ENCODE measurements around the gene SHOX. TPM values are rescaled to one million over a fixed set of nuclear protein-coding genes. Genes with fewer than 3 reads are reported as not detected.

The SHOX gene
- total RNA-seq, 1 experiment from 2014 or later, result not detected

DNA sequence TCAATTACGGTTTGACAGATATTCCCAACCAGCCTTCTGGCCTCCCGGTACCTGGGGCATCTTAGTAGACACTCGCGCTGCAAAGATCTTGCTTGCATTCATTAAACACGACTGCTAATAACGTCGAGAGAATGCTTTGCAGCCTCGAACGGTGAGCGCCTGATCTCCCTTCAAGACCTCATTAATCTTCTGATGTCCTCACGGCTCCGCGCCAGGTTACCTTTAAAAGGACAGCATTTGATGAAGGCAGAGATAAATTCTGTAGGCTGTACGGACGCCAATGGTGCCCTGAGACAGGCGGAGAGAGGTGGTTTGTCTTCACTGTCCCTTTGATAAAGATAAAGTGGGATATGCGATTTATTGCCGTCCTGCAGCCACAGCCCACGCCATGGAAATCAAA, 64.2 kb downstream of the SHOX start:
- no peaks in the 10 kb centered on the region for H3K36me3 ChIP-seq (ENCODE audit: low read depth)
- peaks cover 4% of the 10 kb centered on the region; the same call in 1 of the 2 replicates for H3K27me3 ChIP-seq (ENCODE audit: insufficient read depth, low read depth)
- no peak overlapping the region for H2AFZ ChIP-seq
- H3K27ac ChIP-seq, result no peak overlapping the region
- H3K4me1 ChIP-seq (replicated peaks; ENCODE audit: insufficient read depth), result no peaks in the 10 kb centered on the region
- no peak for TF ChIP-seq EZH2 (IDR thresholded peaks at IDR 0.05; ENCODE audit: low read depth)
- TF ChIP-seq, protein P1, sequence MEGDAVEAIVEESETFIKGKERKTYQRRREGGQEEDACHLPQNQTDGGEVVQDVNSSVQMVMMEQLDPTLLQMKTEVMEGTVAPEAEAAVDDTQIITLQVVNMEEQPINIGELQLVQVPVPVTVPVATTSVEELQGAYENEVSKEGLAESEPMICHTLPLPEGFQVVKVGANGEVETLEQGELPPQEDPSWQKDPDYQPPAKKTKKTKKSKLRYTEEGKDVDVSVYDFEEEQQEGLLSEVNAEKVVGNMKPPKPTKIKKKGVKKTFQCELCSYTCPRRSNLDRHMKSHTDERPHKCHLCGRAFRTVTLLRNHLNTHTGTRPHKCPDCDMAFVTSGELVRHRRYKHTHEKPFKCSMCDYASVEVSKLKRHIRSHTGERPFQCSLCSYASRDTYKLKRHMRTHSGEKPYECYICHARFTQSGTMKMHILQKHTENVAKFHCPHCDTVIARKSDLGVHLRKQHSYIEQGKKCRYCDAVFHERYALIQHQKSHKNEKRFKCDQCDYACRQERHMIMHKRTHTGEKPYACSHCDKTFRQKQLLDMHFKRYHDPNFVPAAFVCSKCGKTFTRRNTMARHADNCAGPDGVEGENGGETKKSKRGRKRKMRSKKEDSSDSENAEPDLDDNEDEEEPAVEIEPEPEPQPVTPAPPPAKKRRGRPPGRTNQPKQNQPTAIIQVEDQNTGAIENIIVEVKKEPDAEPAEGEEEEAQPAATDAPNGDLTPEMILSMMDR (conservative IDR thresholded peaks at IDR 0.05), result no peak
- no peaks in the 10 kb centered on the region for H3K79me2 ChIP-seq (ENCODE audit: low read depth)
- H3K4me3 ChIP-seq, result no peak overlapping the region
- no peaks in the 10 kb centered on the region for H3F3A ChIP-seq (ENCODE audit: insufficient read depth, low read depth)
- ChIA-PET CTCF (no interaction called here), POLR2A (ENCODE audit: unreplicated experiment) (no interaction called here)
- H3K4me2 ChIP-seq, result no peak overlapping the region
- H4K20me1 ChIP-seq (ENCODE audit: insufficient read depth), result no peaks in the 10 kb centered on the region
- no TSS peak for BruUV-seq (replicated peaks)
- DNase-seq, result no peak
- H3K9me3 ChIP-seq (ENCODE audit: insufficient read depth, low read depth), result no peaks in the 10 kb centered on the region
- no peaks in the 10 kb centered on the region for H3K9me2 ChIP-seq (ENCODE audit: insufficient read depth)
- intact Hi-C loops (cut with micrococcal nuclease; ENCODE audit: unreplicated experiment), result no loop called here

DNA sequence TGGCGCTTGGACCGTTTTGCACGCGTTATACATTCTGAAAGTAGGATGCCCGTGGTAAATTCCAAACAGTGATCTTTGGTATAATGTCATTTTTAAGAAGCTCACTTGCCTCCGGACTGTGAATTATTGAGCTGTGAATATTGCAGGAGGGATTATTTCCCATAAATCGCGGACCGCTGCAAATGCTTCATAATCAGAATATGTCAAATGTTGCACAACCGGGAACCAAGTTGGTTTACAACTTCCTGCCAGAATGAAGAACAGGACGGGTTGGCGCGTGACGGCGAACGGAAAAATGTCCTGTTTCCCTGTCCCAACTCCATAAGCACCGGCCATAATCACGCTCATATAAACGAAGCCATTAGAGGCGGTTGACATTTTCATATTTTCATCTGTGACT, 67.6 kb downstream of the SHOX start:
- Histone ChIP-seq H3K9me3 (ENCODE audit: insufficient read depth, low read depth) (no peaks in the 10 kb centered on the region), H3K79me2 (ENCODE audit: low read depth) (no peaks in the 10 kb centered on the region), H3K9me2 (ENCODE audit: insufficient read depth) (no peaks in the 10 kb centered on the region), H3K27me3 (ENCODE audit: insufficient read depth, low read depth) (peaks cover 4% of the 10 kb centered on the region; the same call in 1 of the 2 replicates), H3K36me3 (ENCODE audit: low read depth) (no peaks in the 10 kb centered on the region), H2AFZ (no peak overlapping the region), H3K4me3 (no peak overlapping the region), H3F3A (ENCODE audit: insufficient read depth, low read depth) (no peaks in the 10 kb centered on the region), H3K4me1 (replicated peaks; ENCODE audit: insufficient read depth) (no peaks in the 10 kb centered on the region), H4K20me1 (ENCODE audit: insufficient read depth) (no peaks in the 10 kb centered on the region), H3K27ac (no peak overlapping the region), H3K4me2 (no peak overlapping the region)
- TF ChIP-seq EZH2 (IDR thresholded peaks at IDR 0.05; ENCODE audit: low read depth), result no peak
- TF ChIP-seq, protein P1 (conservative IDR thresholded peaks at IDR 0.05), result no peak
- POLR2A ChIA-PET (ENCODE audit: unreplicated experiment), result no interaction called here
- CTCF ChIA-PET, result no interaction called here
- no TSS peak for BruUV-seq (replicated peaks)
- DNase-seq, result no peak
- intact Hi-C loops (cut with micrococcal nuclease; ENCODE audit: unreplicated experiment), result no loop called here

DNA sequence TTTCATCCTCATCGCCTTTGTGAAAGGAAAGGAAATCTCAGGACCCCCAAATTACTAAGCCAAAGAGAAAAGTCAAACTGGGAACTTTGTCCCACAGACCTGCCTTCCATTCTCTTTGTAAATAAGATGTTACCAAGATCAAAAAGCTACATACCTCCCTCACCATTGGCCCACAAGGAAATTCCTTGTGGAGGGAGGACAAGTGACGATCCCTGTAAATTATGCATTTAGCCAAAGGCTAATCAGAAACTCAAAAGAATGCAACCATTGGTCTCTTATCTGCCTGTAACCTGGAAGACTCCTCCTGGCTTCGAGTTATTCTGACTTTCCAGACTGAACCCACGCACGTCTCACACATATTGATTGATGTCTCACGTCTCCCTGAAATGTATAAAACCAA, 70.3 kb downstream of the SHOX start:
- CTCF ChIA-PET, result no interaction called here
- Histone ChIP-seq H3K79me2 (ENCODE audit: low read depth) (no peaks in the 10 kb centered on the region), H3K36me3 (ENCODE audit: low read depth) (no peaks in the 10 kb centered on the region), H3K9me3 (ENCODE audit: insufficient read depth, low read depth) (no peaks in the 10 kb centered on the region), H3K9me2 (ENCODE audit: insufficient read depth) (no peaks in the 10 kb centered on the region), H3K4me3 (no peak overlapping the region), H3K27ac (no peak overlapping the region), H3K27me3 (ENCODE audit: insufficient read depth, low read depth) (no peaks in the 10 kb centered on the region), H4K20me1 (ENCODE audit: insufficient read depth) (no peaks in the 10 kb centered on the region), H3K4me2 (no peak overlapping the region), H3K4me1 (replicated peaks; ENCODE audit: insufficient read depth) (no peaks in the 10 kb centered on the region), H3F3A (ENCODE audit: insufficient read depth, low read depth) (no peaks in the 10 kb centered on the region), H2AFZ (no peak overlapping the region)
- no peak for DNase-seq
- intact Hi-C loops (cut with micrococcal nuclease; ENCODE audit: unreplicated experiment), result no loop called here
- POLR2A ChIA-PET (ENCODE audit: unreplicated experiment), result no interaction called here
- TF ChIP-seq, protein P1 (conservative IDR thresholded peaks at IDR 0.05), result no peak
- TF ChIP-seq EZH2 (IDR thresholded peaks at IDR 0.05; ENCODE audit: low read depth), result no peak
- BruUV-seq (replicated peaks), result no TSS peak
